Measurements from ENCODE around the gene VAV3. TPM values are rescaled to one million over a fixed set of nuclear protein-coding genes. Genes with fewer than 3 reads are reported as not detected.

Gene VAV3
- total and polyA plus RNA-seq, 10 of the 15 experiments (the other 5 are each of a cell fraction or from before 2014, with no cell fraction given), result 0.84 to 5.5 (median 3.4) TPM

DNA sequence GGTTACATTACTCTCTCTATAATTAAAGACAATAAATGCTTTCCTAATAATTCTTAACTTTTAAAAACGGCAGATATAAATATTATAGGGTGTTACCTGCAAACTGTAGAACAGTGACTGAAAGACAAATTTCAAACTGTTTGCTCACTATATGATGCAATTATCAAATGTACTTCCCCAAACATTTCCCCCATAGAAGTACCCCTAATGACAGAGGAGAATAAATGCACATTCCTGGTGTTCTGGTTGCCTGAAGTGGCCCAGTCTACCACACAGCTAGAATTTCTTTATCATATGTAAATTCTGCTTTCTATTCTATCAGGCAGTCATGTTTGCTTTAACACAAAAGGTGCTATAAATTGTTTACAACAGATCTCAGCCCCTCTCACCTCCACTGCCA is 70.4 kb downstream of the VAV3 start:
- H3K4me1 ChIP-seq (ENCODE audit: control insufficient read depth, insufficient read depth, low read length), result peaks cover 3% of the 10 kb centered on the region; the same call in 1 of the 2 replicates
- no peak overlapping the region for H3K4me2 ChIP-seq (ENCODE audit: control insufficient read depth, insufficient read depth)
- H3K9ac ChIP-seq (ENCODE audit: control insufficient read depth, insufficient read depth, low read length), result no peak overlapping the region
- FAIRE-seq (no peak), DNase-seq (ENCODE audit: low read depth, low spot score) (no peak), ATAC-seq (no peak)
- no peak overlapping the region for H3K27ac ChIP-seq (ENCODE audit: control insufficient read depth, insufficient read depth)
- CTCF ChIA-PET, result interaction anchor here (0.9 kb wide), 1 partner anchor 230 kb away, joined by 3 read pairs; no protein-coding TSS in a partner anchor
- H3K27me3 ChIP-seq (replicated peaks in 1 of 2; ENCODE audit: control insufficient read depth in 2 of 2, insufficient read depth in 2 of 2, low read length in 1 of 2), result no peaks in the 10 kb centered on the region
- RAD21 ChIA-PET (ENCODE audit: unreplicated experiment), result interaction anchor here (0.6 to 1.1 kb wide), 2 partner anchors 106 to 112 kb away, joined by 3 read pairs; no protein-coding TSS in a partner anchor
- in situ Hi-C loops (cut with MboI), result no loop called here
- H3K79me2 ChIP-seq (ENCODE audit: control insufficient read depth, insufficient read depth, low read length), result no peaks in the 10 kb centered on the region
- intact Hi-C loops (cut with micrococcal nuclease; ENCODE audit: unreplicated experiment), result no loop called here
- no peaks in the 10 kb centered on the region for H4K20me1 ChIP-seq (ENCODE audit: control insufficient read depth, insufficient read depth)
- POLR2A ChIA-PET, result interaction anchor here (1.2 kb wide), 1 partner anchor 23 kb away, joined by 4 read pairs; no protein-coding TSS in a partner anchor
- H3K9me3 ChIP-seq (replicated peaks; ENCODE audit: control insufficient read depth, insufficient read depth, low read length), result no peaks in the 10 kb centered on the region
- no peak overlapping the region for H2AFZ ChIP-seq (ENCODE audit: control insufficient read depth, low read depth, low read length)
- no peak overlapping the region for H3K4me3 ChIP-seq
- TF ChIP-seq KAT2A (conservative IDR thresholded peaks at IDR 0.05; ENCODE audit: control insufficient read depth, low read depth, low read length), result no peak
- TF ChIP-seq, protein P1, sequence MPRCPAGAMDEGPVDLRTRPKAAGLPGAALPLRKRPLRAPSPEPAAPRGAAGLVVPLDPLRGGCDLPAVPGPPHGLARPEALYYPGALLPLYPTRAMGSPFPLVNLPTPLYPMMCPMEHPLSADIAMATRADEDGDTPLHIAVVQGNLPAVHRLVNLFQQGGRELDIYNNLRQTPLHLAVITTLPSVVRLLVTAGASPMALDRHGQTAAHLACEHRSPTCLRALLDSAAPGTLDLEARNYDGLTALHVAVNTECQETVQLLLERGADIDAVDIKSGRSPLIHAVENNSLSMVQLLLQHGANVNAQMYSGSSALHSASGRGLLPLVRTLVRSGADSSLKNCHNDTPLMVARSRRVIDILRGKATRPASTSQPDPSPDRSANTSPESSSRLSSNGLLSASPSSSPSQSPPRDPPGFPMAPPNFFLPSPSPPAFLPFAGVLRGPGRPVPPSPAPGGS (IDR thresholded peaks at IDR 0.05; ENCODE audit: borderline replicate concordance, insufficient read depth, low read depth, low read length, poor library complexity, severe bottlenecking), result no peak
- TF ChIP-seq SREBF1 (IDR thresholded peaks at IDR 0.05; ENCODE audit: low read length), result no peak
- TF ChIP-seq CREM (IDR thresholded peaks at IDR 0.05; ENCODE audit: low read depth), result no peak
- TF ChIP-seq IKZF1 (conservative IDR thresholded peaks at IDR 0.05), result no peak
- TF ChIP-seq NFIC (IDR thresholded peaks at IDR 0.05; ENCODE audit: low read depth, low read length), result no peak
- TF ChIP-seq SRF (IDR thresholded peaks at IDR 0.05; ENCODE audit: low read depth in 2 of 2, low read length in 2 of 2), result no peak
- TF ChIP-seq TBL1XR1 (IDR thresholded peaks at IDR 0.05; ENCODE audit: low read depth, low read length), result no peak
- no peak for TF ChIP-seq EZH2 (IDR thresholded peaks at IDR 0.05; ENCODE audit: borderline replicate concordance, control insufficient read depth, low read depth, low read length)
- no peak for TF ChIP-seq WRNIP1 (IDR thresholded peaks at IDR 0.05; ENCODE audit: borderline replicate concordance, low read depth, low read length)
- TF ChIP-seq SUPT20H (IDR thresholded peaks at IDR 0.05; ENCODE audit: borderline replicate concordance, control insufficient read depth, low read depth, low read length), result no peak
- TF ChIP-seq, protein P2, sequence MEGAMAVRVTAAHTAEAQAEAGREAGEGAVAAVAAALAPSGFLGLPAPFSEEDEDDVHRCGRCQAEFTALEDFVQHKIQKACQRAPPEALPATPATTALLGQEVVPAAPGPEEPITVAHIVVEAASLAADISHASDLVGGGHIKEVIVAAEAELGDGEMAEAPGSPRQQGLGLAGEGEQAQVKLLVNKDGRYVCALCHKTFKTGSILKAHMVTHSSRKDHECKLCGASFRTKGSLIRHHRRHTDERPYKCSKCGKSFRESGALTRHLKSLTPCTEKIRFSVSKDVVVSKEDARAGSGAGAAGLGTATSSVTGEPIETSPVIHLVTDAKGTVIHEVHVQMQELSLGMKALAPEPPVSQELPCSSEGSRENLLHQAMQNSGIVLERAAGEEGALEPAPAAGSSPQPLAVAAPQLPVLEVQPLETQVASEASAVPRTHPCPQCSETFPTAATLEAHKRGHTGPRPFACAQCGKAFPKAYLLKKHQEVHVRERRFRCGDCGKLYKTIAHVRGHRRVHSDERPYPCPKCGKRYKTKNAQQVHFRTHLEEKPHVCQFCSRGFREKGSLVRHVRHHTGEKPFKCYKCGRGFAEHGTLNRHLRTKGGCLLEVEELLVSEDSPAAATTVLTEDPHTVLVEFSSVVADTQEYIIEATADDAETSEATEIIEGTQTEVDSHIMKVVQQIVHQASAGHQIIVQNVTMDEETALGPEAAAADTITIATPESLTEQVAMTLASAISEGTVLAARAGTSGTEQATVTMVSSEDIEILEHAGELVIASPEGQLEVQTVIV (IDR thresholded peaks at IDR 0.05; ENCODE audit: borderline replicate concordance, partially characterized antibody), result no peak
- TF ChIP-seq, protein P3, sequence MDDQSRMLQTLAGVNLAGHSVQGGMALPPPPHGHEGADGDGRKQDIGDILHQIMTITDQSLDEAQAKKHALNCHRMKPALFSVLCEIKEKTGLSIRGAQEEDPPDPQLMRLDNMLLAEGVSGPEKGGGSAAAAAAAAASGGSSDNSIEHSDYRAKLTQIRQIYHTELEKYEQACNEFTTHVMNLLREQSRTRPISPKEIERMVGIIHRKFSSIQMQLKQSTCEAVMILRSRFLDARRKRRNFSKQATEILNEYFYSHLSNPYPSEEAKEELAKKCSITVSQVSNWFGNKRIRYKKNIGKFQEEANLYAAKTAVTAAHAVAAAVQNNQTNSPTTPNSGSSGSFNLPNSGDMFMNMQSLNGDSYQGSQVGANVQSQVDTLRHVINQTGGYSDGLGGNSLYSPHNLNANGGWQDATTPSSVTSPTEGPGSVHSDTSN (IDR thresholded peaks at IDR 0.05; ENCODE audit: insufficient replicate concordance, low read depth, low read length), result no peak
- TF ChIP-seq MTA2 (IDR thresholded peaks at IDR 0.05; ENCODE audit: low read depth), result no peak
- no peak for TF ChIP-seq USF1 (IDR thresholded peaks at IDR 0.05; ENCODE audit: borderline replicate concordance, extremely low read length, insufficient read depth, low read depth, low read length)
- TF ChIP-seq, protein P4, sequence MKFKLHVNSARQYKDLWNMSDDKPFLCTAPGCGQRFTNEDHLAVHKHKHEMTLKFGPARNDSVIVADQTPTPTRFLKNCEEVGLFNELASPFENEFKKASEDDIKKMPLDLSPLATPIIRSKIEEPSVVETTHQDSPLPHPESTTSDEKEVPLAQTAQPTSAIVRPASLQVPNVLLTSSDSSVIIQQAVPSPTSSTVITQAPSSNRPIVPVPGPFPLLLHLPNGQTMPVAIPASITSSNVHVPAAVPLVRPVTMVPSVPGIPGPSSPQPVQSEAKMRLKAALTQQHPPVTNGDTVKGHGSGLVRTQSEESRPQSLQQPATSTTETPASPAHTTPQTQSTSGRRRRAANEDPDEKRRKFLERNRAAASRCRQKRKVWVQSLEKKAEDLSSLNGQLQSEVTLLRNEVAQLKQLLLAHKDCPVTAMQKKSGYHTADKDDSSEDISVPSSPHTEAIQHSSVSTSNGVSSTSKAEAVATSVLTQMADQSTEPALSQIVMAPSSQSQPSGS (IDR thresholded peaks at IDR 0.05; ENCODE audit: low read length), result no peak
- SMC1A ChIA-PET (ENCODE audit: uncharacterized antibody, unreplicated experiment), result interaction anchor here (0.7 to 1.4 kb wide), 5 partner anchors 15 to 230 kb away, joined by 3 to 7 read pairs (median 5); no protein-coding TSS in a partner anchor
- BruUV-seq (replicated peaks), result no TSS peak
- 40% methylated on average over 1 of the region's 1 CpG for WGBS (ENCODE audit: insufficient coverage, insufficient replicate concordance, low lambda C conversion rate, missing lambda C conversion rate)
- H3K36me3 ChIP-seq (ENCODE audit: control insufficient read depth in 2 of 2, insufficient read depth in 2 of 2, low read length in 1 of 2), result no peaks in the 10 kb centered on the region

Measured in GM12878 (cell line).